ENCODE results near the gene SFXN1.

The SFXN1 gene

GRCh38 chr5:175475248-175475647 lies 3.1 kb upstream of the SFXN1 start:
- H3K27me3 Mint-ChIP-seq = no peaks in the 10 kb centered on the region
- H3K4me1 Mint-ChIP-seq (ENCODE audit: low read depth) = peaks cover 26% of the 10 kb centered on the region
- H3K36me3 Mint-ChIP-seq = peaks cover 7% of the 10 kb centered on the region
- H3K4me3 Mint-ChIP-seq = no peak overlapping the region
- no peak overlapping the region for H3K27ac Mint-ChIP-seq
- no peaks in the 10 kb centered on the region for H3K9me3 Mint-ChIP-seq (ENCODE audit: low read depth)

GRCh38 chr5:175477440-175477839 lies 920 bp upstream of the SFXN1 start:
- Mint-ChIP-seq H3K9me3 (ENCODE audit: low read depth) (no peaks in the 10 kb centered on the region), H3K27ac (peak overlapping the region; percentile 82), H3K4me3 (peak overlapping the region; percentile 91), H3K4me1 (ENCODE audit: low read depth) (peaks cover 39% of the 10 kb centered on the region), H3K36me3 (peaks cover 22% of the 10 kb centered on the region), H3K27me3 (no peaks in the 10 kb centered on the region)

- Mint-ChIP-seq H3K4me1 (ENCODE audit: low read depth) (peaks cover 44% of the 10 kb centered on the region), H3K27me3 (no peaks in the 10 kb centered on the region), H3K9me3 (ENCODE audit: low read depth) (no peaks in the 10 kb centered on the region), H3K4me3 (peak overlapping the region; percentile 91), H3K36me3 (peaks cover 26% of the 10 kb centered on the region), H3K27ac (peak overlapping the region; percentile 82)
These were observed 364 bp upstream of the SFXN1 start for GRCh38 chr5:175478008-175478383.

- peaks cover 57% of the 10 kb centered on the region for H3K4me1 Mint-ChIP-seq (ENCODE audit: low read depth)
- H3K4me3 Mint-ChIP-seq = peak overlapping the region; percentile 97
- no peaks in the 10 kb centered on the region for H3K27me3 Mint-ChIP-seq
- H3K27ac Mint-ChIP-seq = peak overlapping the region; percentile 96
- peaks cover 38% of the 10 kb centered on the region for H3K36me3 Mint-ChIP-seq
- no peaks in the 10 kb centered on the region for H3K9me3 Mint-ChIP-seq (ENCODE audit: low read depth)
These were observed 943 bp downstream of the SFXN1 start for GRCh38 chr5:175479125-175479881.

- peak overlapping the region; percentile 97 for H3K4me3 Mint-ChIP-seq
- H3K36me3 Mint-ChIP-seq = peaks cover 42% of the 10 kb centered on the region
- no peaks in the 10 kb centered on the region for H3K27me3 Mint-ChIP-seq
- peak overlapping the region; percentile 90 for H3K27ac Mint-ChIP-seq
- no peaks in the 10 kb centered on the region for H3K9me3 Mint-ChIP-seq (ENCODE audit: low read depth)
- peaks cover 77% of the 10 kb centered on the region for H3K4me1 Mint-ChIP-seq (ENCODE audit: low read depth)
These were observed 5.0 kb downstream of the SFXN1 start for GRCh38 chr5:175483337-175483736.

- peak overlapping the region; percentile 56 for H3K27ac Mint-ChIP-seq
- peaks cover 87% of the 10 kb centered on the region for H3K4me1 Mint-ChIP-seq (ENCODE audit: low read depth)
- H3K4me3 Mint-ChIP-seq = peak overlapping the region; percentile 97
- H3K36me3 Mint-ChIP-seq = peaks cover 48% of the 10 kb centered on the region
- no peaks in the 10 kb centered on the region for H3K9me3 Mint-ChIP-seq (ENCODE audit: low read depth)
- H3K27me3 Mint-ChIP-seq = no peaks in the 10 kb centered on the region
These were observed 6.0 kb downstream of the SFXN1 start for GRCh38 chr5:175484322-175484721.

GRCh38 chr5:175484829-175485228 lies 6.5 kb downstream of the SFXN1 start:
- Mint-ChIP-seq H3K27me3 (no peaks in the 10 kb centered on the region), H3K9me3 (ENCODE audit: low read depth) (no peaks in the 10 kb centered on the region), H3K4me1 (ENCODE audit: low read depth) (peaks cover 91% of the 10 kb centered on the region), H3K36me3 (peaks cover 47% of the 10 kb centered on the region), H3K4me3 (peak overlapping the region; percentile 40), H3K27ac (peak overlapping the region; percentile 56)

- H3K27me3 Mint-ChIP-seq = no peaks in the 10 kb centered on the region
- no peaks in the 10 kb centered on the region for H3K9me3 Mint-ChIP-seq (ENCODE audit: low read depth)
- peak overlapping the region; percentile 56 for H3K27ac Mint-ChIP-seq
- peak overlapping the region; percentile 11 for H3K4me3 Mint-ChIP-seq
- peaks cover 43% of the 10 kb centered on the region for H3K36me3 Mint-ChIP-seq
- H3K4me1 Mint-ChIP-seq (ENCODE audit: low read depth) = peaks cover 94% of the 10 kb centered on the region
These were observed 7.3 kb downstream of the SFXN1 start for GRCh38 chr5:175485631-175486030.

- H3K36me3 Mint-ChIP-seq = peaks cover 35% of the 10 kb centered on the region
- H3K27me3 Mint-ChIP-seq = no peaks in the 10 kb centered on the region
- H3K27ac Mint-ChIP-seq = peak overlapping the region; percentile 70
- peak overlapping the region; percentile 70 for H3K4me3 Mint-ChIP-seq
- H3K4me1 Mint-ChIP-seq (ENCODE audit: low read depth) = peaks cover 80% of the 10 kb centered on the region
- no peaks in the 10 kb centered on the region for H3K9me3 Mint-ChIP-seq (ENCODE audit: low read depth)
These were observed 9.3 kb downstream of the SFXN1 start for GRCh38 chr5:175487514-175488222.

- H3K4me1 Mint-ChIP-seq (ENCODE audit: low read depth) = peaks cover 77% of the 10 kb centered on the region
- peak overlapping the region; percentile 57 for H3K4me3 Mint-ChIP-seq
- H3K36me3 Mint-ChIP-seq = peaks cover 32% of the 10 kb centered on the region
These were observed 11.5 kb downstream of the SFXN1 start for GRCh38 chr5:175489693-175490443.

GRCh38 chr5:175491223-175491622 lies 12.9 kb downstream of the SFXN1 start:
- no peak overlapping the region for H3K27ac Mint-ChIP-seq
- H3K4me1 Mint-ChIP-seq (ENCODE audit: low read depth) = peaks cover 68% of the 10 kb centered on the region
- H3K4me3 Mint-ChIP-seq = no peak overlapping the region
- H3K36me3 Mint-ChIP-seq = peaks cover 36% of the 10 kb centered on the region
- H3K27me3 Mint-ChIP-seq = no peaks in the 10 kb centered on the region
- no peaks in the 10 kb centered on the region for H3K9me3 Mint-ChIP-seq (ENCODE audit: low read depth)

More at GRCh38 chr5:175489693-175490443, 11.5 kb downstream of the SFXN1 start:
- peak overlapping the region; percentile 84 for H3K27ac Mint-ChIP-seq
- no peaks in the 10 kb centered on the region for H3K9me3 Mint-ChIP-seq (ENCODE audit: low read depth)
- no peaks in the 10 kb centered on the region for H3K27me3 Mint-ChIP-seq

GRCh38 chr5:175493260-175493659 lies 14.9 kb downstream of the SFXN1 start:
- peaks cover 60% of the 10 kb centered on the region for H3K4me1 Mint-ChIP-seq (ENCODE audit: low read depth)
- H3K9me3 Mint-ChIP-seq (ENCODE audit: low read depth) = no peaks in the 10 kb centered on the region
- peak overlapping the region; percentile 94 for H3K27ac Mint-ChIP-seq
- peak overlapping the region; percentile 17 for H3K4me3 Mint-ChIP-seq
- H3K36me3 Mint-ChIP-seq = peaks cover 36% of the 10 kb centered on the region
- no peaks in the 10 kb centered on the region for H3K27me3 Mint-ChIP-seq

GRCh38 chr5:175493726-175494125 lies 15.4 kb downstream of the SFXN1 start:
- peak overlapping the region; percentile 17 for H3K4me3 Mint-ChIP-seq
- no peaks in the 10 kb centered on the region for H3K9me3 Mint-ChIP-seq (ENCODE audit: low read depth)
- H3K36me3 Mint-ChIP-seq = peaks cover 33% of the 10 kb centered on the region
- H3K4me1 Mint-ChIP-seq (ENCODE audit: low read depth) = peaks cover 59% of the 10 kb centered on the region
- no peaks in the 10 kb centered on the region for H3K27me3 Mint-ChIP-seq
- peak overlapping the region; percentile 94 for H3K27ac Mint-ChIP-seq

GRCh38 chr5:175494264-175495183 lies 16.2 kb downstream of the SFXN1 start:
- H3K27me3 Mint-ChIP-seq = no peaks in the 10 kb centered on the region
- peak overlapping the region; percentile 94 for H3K27ac Mint-ChIP-seq
- H3K4me1 Mint-ChIP-seq (ENCODE audit: low read depth) = peaks cover 58% of the 10 kb centered on the region
- no peaks in the 10 kb centered on the region for H3K9me3 Mint-ChIP-seq (ENCODE audit: low read depth)
- H3K4me3 Mint-ChIP-seq = peak overlapping the region; percentile 35
- H3K36me3 Mint-ChIP-seq = peaks cover 32% of the 10 kb centered on the region
